HG03280 (cell line): ENCODE measurements around the gene STEAP1.
"Not testable (repeated sequence)": the region's sequence is repeated elsewhere in the genome, so short reads cannot be mapped to it uniquely, and the experiment has no call there.

Experiments
- ATAC-seq: cut with Tn5 transposase; IDR thresholded peaks from one replicate; pipeline ENCODE4 v1.9.1; 2021; ENCODE audit warnings: mild to moderate bottlenecking, moderate library complexity; ENCODE audit not compliant: unreplicated experiment

The STEAP1 gene

DNA sequence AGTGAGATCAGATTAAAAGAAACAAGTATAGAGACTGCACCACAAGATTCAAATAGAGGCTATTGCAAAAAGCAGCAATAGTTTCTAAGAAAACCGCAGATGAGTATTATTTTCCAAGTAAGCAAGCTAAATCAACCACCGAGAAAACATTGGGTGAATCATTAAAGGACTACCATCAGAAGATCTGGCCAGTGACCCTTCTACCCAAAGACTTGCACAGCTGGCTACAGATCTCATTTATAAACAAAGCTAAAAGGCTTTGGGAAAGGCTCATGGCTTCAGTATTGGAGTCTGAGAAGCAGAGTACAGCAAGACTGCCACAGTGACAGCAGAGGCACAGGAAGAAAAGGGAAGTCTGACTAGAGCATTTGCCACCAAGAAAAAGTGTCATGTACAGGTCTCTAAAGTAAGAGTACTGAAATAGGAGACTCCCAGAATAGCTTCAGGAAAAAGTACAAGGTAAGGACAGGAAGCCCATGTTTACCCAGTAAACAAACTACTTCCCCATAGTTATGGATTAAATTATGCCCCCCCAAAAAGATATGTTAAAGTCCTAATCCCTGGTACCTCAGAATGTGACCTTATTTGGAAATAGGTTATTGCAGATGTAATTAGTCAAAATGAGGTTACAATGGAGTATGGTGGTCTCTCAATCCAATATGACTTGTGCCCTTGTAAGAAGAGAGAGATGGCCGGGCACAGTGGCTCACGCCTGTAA is 19.0 kb downstream of the STEAP1 start:
- ATAC-seq: peak; percentile 89

DNA sequence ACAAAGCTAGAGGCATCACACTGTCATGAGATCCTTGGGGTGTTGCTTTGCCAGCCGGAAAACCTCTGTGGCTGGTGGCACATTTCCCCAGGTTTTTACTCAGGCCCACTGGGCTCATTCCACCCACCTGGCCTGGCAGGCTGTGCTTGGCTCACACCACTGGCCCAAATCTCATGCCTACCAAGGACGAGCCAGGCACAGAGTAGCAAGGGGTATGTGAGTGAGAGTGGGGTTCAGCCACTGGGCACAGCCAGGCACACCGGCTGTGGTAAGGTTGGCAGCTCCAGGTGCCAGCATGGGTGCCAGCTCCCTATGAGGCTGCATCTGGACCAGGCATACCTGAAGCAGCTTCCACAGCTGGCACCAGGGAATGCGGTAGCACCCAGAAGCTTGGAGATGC is 21.4 kb downstream of the STEAP1 start:
- no peak for ATAC-seq

DNA sequence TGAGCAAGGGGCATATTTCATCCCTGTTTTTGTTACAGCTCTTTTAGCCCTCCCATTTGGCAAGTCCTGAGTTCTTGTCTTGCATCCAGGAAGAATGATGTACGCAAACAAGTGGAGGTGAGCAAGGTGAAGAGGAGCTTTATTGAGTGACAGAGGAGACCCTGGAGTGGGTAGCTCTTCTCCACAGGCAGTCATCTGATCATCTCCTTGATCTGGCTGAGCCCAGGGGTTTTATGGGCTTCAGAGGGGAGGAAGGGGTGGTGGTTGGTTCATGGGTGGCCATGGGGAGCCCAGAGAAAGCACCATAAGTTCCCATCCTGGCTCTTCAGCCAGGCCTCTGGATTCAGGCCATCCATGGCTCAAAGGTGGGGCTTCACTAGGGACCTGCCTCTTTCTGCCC is 21.9 kb downstream of the STEAP1 start:
- ATAC-seq: no peak

DNA sequence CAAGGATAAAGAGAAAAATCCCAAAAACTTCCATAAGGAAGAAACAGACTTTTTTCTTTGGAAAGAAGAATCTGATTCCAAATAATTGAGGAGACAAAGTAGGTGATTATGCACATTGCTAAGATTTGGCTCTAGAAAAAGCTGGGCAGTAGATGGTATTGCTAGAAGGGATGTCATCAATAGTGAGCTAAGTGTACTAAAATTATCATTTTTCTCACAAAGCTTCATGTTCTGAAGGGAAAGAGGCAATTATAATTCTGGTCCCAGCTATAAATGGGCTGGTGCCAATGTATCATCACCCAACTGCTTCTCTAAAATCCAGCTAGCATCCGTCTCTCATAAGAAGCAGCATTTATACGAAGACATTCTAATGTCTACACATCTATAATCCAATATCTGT is 23.9 kb downstream of the STEAP1 start:
- ATAC-seq: no peak

DNA sequence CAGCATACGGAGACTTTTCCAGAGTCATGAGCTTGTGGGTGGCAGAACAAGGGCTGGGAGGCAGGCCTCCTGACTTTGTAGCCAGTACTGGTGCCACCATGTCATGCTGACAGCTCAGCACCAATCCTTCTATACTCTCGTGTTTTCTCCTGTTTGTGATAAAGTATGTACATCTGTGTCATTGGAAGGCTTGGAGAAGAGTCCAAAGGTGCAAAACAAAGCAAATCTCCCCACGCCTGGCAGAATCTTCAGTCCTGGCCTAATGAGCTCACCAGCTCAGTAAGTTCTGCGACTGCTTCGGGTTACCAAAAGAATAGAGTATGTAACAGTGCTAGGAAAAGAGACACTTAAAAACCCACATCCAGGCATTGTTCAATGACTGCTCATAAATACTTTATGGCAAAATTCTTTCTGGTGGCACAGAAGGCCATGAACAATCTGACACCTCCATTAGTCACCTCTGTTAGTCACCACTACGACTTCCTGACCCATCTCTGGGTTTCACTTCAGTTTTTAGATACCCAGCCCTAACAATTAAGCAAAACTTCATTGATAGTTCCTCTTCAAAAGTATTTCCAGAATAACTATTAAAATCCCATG is 24.5 kb downstream of the STEAP1 start:
- ATAC-seq: peak; percentile 93

DNA sequence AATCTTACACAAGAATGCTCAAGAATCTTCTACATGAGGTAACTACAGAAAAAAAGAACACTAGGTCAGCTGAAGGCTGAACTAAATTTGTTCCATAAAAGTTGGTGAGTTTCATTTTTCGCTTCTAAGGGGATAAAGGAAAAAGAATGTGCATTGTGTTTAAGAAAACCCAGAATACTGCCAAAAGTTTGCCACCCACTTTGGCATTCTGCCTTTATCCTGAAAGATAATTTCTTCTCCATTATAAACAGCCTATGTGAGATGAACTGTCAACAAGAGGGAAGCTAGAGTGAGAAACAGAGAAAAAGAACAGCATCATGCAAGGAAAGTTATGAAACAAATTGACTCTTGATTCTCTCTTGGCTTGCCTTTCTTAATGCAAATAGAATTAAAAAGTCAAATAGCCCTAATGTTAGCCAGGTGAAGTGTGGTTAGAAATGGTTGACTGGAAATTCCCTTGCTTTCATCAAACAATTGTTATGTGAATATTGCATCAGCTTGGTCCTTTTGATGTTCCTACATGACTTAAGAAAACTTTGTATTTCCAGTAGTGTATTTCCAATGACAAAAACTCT is 25.8 kb downstream of the STEAP1 start:
- no peak for ATAC-seq

DNA sequence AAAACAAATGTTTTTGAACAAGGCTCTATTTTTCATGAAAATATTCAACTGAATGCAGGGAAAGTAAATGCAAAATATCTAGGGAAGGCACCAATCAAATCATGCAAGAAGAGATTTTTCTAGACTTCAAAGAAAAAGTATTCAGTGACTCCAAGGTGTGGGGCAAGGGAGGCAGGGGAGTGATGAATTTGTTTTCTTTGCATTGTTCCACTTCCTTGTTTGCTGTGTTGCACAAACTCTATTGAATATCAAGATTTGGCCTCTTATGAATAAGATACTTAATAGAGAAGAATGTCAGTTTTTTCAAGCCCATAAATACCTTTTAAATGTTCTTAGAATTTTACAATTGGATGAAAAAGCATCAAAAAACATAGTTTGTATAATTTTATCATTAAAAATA is 26.4 kb downstream of the STEAP1 start:
- ATAC-seq: no peak

DNA sequence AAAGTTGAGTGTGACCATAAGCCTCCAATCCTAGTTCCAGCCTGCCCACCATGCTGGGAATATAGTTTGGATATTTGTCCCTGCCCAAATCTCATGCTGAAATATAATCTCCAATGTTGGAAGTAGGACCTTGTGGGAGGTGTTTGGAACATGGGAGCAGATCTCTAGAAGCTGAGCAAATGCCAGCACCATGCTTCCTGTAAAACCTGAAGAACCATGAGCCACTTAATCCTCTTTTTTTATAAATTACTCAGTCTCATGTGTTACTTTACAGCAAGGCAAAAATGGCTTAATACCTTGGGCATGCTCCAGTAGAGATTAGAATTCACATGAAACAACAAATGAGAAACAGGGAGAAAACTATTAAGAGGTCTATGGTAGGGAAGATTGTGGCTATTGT is 27.2 kb downstream of the STEAP1 start:
- ATAC-seq: no peak

DNA sequence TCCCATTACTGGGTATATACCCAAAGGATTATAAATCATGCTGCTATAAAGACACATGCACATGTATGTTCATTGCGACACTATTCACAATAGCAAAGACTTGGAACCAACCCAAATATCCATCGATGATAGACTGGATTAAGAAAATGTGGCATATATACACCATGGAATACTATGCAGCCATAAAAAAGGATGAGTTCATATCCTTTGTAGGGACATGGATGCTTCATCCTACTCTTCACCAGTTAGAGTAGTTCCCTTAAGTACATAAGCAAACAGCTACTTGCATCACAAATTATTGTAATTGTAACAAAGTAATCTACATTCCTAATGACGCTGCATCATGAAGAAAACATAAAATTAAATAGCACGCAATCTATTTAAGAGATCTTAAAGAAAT is 32.0 kb downstream of the STEAP1 start:
- ATAC-seq: not testable (repeated sequence)

DNA sequence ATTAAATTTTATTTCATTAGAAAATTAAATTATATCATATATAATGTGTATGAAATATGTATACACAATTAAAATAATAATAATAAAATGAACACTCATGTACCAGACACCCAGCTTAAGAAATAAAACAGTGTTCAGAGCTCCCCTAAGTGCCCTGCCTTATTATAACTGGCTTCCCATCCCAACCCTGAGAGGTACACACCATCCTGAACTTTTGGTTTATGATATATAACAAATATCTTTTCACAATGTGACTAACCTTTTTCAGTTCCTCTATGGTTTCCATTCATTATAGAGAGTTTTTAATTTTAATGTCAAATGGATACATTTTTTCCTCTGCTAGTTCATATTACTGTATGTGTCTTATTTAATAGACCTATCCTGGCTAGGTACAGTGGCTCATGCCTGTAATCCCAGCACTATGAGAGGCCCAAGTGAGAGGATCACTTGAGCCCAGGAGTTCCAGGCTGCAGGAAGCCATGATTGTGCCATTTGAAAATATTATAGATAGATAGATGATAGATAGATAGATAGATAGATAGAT is 33.3 kb downstream of the STEAP1 start:
- ATAC-seq: no peak

DNA sequence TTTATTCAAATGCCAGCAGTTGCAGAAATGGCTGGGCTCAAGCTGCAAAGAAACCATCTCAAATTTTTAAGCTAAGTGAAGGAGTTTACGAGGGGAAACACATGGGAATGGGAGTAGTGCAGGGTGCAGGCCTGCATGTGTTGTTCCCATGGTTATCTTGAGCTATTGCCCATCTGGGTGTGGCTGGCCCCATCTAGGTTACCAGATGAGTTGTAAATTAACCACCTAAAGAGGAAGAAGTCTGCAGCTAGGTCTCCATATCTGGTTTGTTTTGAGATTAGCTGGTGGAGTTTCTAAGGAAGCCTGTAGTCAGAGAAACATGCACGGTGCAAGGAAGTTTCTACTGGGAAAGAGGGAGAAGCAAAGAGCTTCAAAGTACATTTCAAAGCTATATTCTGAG is 34.0 kb downstream of the STEAP1 start:
- ATAC-seq: no peak

DNA sequence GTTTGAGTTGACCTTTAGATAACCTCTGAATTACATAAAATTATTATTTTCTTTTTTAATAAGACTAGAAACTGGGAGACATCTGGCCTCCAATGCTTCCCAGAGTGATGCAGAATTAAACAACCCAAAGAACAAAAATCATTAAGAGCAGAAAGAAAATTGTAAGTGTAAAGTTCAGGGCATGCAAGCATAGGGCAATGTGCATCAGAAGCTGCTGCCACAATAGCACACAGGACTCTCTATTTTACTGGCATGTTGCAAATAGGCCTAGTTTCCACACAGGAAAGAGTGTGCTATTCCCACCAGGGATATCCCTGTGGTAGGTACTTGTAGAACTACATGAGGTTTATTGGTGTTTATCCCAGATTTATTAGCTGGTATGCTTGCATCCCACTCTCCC is 36.7 kb downstream of the STEAP1 start:
- no peak for ATAC-seq

DNA sequence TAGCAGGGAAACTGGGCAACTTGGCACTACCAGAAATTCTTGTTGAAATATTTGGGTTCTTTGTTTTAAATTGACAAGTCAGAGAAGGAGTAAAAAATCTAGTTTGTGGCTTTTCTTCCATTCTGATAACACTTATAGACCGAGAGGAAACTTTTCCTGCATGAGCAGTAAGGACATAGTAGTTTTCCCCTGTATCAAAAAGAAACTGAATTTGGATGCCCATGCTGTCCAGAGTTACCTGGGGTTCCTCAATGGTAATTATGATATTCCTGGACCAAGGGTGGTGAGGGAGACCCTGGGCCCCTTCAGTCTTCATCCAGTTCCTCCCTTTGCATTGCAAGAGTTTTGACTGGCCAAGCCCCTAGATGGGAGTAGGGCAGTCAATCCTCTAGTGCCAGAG is 37.4 kb downstream of the STEAP1 start:
- no peak for ATAC-seq

DNA sequence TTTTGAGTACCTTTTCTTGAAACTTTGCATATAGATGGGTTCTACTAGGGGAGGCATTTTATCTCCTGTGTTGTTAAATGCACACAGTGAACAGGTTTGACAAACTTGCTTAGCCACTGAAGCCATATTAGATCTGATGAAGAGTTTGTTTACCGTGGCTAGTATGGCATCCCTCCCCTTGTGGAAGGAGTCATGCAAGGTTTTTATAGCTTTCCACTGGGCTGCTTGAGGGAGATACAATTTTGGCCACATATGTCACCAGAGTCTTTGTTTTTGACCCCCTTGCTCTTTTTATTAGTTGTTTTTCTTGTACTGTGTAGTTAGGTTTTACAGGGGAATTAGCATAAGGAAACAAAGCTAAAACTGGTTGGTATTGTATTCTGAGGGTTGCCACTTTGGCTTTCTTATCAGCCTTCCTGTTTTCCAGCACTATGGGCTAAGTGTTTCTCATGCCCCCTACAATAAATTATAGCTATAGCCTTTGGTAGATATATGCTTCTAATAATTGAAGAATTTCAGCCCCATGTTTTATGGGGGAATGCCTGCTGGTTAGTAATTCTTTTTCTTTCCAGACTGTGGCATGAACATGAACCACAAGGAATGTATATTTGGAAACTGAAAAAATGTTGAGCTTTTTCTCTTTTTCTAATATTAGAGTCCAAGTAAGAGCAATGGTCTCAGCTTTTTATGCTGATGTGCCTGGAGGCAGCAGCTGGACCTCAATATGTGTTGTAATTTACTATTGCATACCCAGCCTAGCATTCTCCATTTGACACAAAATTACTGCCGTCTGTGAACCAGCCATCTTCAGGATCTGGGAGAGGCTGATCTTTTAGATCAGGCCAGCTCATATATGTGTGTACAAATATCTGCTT is 38.8 kb downstream of the STEAP1 start:
- no peak for ATAC-seq

DNA sequence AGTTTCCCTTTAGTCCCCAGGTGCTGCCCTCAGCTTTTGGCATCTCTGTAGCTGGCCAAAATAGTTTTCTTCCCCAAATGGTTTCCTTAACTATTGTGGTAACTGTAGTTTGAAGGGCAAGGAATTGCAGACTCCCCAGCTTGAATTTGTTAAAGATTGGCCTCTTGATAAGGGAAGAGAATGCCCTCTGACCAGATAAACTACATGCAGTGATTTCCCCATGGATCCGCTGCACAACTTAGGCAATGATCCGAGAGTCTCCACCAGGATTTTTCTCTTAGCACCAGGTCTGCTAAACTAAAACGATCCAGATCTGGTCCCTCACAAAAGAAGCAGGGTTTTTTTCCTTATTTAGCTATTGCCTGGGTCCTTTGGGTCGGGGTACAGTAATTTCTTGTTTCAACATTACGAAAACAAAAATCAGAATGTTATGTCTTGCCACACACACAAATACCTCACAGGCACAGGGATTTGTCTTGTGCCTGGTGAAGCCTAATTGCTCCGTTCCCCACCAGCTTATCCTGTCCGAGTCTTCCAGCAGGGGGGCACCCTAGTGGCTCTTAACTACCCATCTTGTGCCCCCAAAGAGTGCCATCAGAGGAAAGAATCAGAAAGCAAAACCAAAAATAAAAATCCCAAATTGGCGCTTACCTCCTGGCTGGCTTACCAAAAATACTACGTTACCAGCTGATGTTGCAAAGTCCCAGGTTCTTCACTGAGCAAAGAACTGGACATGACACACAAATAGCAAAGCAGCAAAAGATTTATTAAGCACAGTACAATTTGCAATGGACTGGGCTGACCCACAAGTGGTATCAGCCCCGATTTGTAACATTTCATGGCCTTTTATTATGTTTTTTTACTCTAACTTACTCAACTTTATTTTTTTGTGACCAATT is 40.9 kb downstream of the STEAP1 start:
- ATAC-seq: no peak

DNA sequence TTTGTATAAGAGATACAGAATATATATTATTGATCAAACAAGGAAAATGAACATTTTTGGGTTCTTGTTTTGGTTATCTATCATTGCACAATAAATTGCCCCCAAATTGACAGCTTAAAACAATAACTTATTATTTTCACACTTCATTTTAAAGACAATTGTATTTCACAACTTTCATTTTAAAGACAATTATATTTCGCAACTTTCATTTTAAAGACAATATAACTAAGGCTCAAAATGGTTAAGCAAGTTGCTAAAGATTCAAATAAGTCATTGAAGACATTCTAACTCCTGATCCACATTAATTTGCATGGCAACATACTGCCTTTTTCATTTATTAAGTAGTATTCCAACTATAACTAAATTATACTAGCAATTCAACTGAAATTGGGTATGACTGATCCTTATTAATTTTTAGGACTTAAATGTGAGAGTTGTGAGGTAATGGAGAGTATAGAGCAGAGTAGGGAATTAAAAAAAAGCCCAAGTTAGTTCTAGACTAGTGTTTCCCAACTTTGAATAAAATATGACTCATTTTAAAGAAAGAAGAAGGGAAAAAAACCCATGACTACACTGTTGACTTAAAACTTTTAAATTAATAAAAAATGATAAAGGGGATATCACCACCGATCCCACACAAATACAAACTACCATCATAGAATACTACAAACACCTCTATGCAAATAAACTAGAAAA is 47.4 kb downstream of the STEAP1 start:
- no peak for ATAC-seq

DNA sequence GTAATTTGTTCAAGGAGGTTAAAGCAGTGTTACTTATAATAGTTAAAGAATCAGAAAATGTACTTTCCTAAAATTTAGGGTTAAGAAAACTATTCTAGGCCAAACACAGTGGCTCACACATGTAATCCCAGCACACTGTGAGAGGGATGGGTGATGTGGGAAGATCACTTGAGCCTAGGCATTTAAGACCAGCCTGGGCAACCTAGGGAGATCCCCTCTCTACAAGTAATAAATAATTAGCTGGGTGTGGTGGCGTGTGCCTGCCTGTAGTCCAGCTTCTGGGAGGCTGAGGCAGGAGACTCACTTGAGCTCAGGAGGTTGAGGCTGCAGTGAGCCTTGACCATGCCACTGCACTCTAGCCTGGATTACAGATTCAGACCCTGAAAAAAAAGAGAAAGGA is 53.7 kb downstream of the STEAP1 start:
- no peak for ATAC-seq

DNA sequence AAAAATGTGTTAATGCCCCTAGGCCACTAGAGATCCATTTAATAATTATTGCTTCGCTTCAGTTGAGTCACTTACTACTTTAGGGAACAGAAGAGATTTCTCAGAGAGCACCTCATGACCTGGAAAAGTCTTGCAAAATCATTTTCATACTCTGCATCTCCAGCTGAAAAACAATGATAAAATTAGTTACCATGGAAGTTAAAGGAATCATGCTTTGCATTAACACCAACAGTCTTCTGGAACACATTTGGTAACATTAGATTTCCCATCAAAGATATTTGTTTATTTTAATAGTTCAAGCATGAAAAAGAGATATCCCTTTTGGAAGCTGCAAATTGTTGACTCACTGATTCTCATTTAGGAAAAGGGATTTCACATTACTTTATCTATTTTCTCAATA is 55.5 kb downstream of the STEAP1 start:
- ATAC-seq: no peak

DNA sequence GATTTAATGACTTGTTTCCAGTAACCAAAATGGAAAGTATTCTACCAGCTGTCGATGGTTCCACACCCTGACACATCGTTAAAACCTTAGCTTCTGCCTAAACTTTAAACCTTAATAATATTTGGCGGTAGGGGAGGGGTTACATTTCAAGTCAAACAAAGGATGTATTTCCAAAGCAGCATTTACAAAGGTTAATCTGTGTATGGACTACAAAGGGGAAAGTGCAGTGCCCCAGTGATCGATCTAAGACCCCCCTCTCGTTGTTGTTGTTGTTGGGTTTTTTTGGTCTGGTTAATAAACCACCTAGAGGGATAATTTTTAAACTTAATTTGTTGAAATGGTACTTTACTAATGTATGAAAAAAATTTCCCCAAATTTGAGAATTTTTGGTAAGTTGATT is 56.2 kb downstream of the STEAP1 start:
- no peak for ATAC-seq

DNA sequence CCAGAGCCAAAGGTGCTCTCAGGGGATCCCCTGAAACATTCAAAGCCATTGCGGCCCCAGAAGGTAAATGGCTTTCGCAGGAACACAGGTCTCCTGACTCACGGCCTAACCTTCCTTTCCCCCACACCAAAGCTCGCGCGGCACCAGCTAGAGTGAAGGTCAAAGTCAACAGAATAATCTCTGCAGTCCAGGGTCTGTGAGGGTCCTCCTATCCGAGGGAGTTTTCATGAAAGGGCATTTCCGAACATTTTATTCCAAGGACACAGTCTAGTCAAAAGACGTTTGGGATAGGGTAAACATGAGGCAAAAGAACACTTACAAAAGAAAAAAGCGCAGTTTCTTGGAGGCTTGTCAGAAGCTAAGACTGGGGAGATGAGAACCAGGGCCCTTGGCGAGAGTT is 56.7 kb downstream of the STEAP1 start:
- no peak for ATAC-seq
